Measurements from ENCODE around the gene RTN4.
"Not testable (repeated sequence)": the region's sequence is repeated elsewhere in the genome, so short reads cannot be mapped to it uniquely, and the experiment has no call there.

RTN4 gene

GRCh38 chr2:55009277-55010060, 40.8 kb downstream of the RTN4 start:
- DNase-seq: no peak

DNA sequence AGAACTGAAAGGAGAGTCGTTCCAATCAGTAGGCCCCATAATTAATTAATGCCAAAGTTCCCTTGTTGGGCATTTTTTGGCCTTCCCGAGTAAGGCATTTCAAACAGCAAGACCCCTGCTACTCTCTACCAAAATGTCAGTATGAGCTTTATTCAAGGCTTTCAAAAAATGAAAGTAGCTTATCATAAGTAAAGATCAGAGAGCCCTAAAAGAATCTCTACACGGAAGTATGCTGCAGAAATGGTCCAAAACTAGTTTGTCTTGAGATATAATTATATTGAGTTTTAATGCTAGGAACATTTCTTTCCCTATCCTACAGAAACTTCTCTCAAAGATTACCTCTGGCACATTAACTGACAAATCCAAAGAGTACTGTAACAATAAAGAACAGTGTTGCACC, 43.9 kb downstream of the RTN4 start:
- DNase-seq: no peak

GRCh38 chr2:55003706-55004639, 46.3 kb downstream of the RTN4 start:
- DNase-seq: no peak

- no peak for DNase-seq
Measured at GRCh38 chr2:55001716-55002115, 48.5 kb downstream of the RTN4 start.

DNA sequence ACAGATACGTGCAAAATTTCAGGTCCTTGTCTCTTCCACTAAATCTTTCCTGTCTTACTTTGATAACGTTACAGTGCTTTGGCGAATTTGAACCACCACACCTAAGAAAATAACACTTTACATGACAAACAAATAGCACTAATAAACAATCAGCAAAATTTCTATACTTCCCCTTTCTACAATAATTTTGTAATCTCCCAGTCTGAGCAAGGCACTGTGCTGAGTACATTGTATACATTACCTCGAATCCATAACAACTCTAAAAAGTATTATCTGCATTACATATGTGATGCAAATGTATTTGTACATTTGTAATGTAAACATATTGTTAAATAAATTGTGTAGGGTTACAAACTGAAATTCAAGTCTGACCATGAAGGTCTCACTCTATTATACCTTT, 49.9 kb downstream of the RTN4 start:
- DNase-seq: no peak

DNA sequence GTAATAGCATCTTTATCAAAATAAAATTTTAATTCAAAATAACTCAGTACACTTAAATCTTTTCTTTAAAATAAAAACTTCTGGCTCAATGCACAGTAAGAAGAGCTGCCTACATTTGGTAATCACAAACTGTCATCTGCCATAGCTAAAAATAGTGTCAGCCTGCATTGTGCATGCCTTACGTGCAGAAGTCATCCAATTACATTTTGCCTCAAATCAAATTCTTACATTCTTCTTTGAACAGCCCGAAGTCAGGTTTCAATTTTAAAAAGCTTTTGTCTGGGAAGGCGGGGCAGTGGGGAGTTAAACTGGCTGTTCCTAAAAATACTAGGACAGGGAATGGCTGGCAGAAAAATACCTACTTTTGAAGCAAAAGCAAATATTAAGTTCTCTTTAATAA, 51.1 kb downstream of the RTN4 start:
- DNase-seq: no peak

DNA sequence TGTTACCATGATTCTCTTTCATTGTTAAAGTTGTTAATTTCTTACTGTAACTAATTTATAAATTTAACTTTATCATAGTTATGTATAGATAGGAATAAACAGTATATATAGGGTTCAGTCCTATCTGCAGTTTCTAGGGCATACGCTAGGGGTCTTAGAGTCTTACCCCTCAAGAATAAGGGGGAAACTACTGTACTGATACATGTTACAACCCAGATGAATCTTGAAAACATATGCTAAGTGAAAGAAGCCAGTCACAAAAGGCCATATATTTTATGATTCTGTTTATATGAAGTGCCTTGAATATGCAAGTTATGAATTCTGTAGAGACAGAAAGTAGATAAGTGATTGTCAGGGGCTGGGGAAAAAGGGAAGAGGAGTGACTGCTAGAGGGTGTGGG, 52.4 kb downstream of the RTN4 start:
- no peak for DNase-seq

GRCh38 chr2:54995553-54995952, 54.7 kb downstream of the RTN4 start:
- DNase-seq: no peak

DNA sequence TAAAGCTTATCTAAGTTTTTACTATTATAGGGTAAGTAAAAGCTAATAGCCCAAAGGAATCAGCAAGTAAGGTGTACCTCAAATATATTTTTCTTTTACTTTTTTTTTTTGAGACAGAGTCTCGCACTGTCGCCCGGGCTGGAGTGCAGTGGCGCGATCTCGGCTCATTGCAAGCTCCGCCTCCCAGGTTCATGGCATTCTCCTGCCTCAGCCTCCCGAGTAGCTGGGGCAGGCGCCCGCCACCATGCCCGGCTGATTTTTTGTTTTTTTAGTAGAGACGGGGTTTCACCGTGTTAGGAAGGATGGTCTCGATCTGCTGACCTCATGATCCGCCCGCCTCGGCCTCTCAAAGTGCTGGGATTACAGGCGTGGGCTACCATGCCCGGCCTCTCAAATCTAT, 59.6 kb downstream of the RTN4 start:
- DNase-seq: not testable (repeated sequence)

- no peak for DNase-seq
Measured at GRCh38 chr2:54988612-54989011, 61.6 kb downstream of the RTN4 start.

DNA sequence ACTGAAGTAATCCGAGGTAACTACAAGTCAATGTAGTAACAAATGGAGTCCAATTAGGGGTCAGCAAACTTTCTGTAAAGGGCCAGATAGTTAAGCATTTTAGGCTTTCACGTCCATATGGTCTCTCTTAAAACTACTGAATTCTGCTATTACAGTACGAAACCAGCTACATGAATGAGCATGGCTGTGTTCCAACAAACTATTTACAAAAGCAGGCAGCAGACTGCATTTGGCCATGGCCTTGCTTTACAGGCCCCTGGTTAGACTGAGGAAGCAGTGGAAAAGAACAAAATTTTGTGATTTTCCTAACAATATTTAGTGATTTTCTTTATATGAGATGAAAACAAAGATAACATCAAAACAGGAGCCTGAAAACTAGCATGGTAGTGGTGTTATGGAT, 64.0 kb downstream of the RTN4 start:
- no peak for DNase-seq

GRCh38 chr2:54984476-54984875, 65.8 kb downstream of the RTN4 start:
- DNase-seq: no peak

DNA sequence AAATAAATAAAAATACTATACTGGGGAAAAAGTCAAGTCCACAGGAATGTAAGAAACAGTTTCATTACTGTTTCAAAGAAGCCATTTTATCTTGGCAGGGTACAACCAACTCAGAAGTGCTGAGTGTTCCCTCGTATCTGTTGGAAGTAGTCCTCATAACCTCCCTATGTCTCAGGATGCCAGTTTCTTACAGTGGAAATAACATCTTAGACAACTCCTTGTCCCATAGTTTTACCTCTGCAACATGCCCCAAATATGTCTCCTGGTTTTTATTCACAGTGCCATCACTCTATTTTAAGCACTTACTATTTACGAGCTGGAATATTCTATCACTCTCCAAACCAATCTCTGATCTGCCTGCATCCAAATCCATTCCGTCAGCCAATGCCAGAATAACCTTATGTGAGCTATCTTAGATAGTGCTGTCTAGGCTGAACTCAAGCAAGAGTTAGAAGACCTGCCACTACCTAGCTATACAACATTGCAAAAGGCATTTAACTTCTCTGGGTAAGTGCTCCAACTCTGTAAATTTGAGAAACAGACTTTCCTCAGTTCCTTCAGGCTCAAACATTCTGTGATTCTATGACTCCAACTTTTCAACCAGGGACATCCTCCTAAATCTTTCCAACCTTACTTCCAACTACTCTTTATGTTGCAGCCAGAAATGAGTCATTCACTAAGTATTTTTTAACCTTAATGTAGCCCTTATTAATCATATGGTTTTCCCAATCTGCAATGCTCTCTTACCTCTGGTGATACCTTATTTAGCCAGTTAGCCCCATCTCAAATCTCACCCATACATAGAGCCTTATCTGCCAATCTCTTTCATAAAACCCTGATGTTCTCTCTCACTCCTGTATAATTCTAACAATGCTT, 66.7 kb downstream of the RTN4 start:
- DNase-seq: no peak

DNA sequence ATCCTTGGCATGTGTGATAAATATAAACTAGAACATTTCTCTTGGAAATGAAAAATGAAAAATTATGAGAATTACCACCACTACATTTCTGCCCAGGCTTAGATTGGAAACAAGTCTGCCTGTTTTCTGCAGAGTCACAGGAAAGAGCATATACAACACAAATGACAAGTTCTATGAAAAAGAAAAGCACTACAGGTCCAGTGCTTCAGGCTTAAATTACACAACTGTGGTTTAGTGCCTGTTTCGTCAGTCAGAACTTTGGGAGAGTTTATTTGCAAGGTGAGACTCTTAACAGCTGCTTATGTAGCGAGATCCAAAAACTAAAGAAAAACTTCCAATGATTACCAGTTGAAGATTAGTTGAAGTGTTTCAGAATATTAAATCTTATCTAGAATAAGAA, 68.9 kb downstream of the RTN4 start:
- DNase-seq: no peak

- no peak for DNase-seq
Measured at GRCh38 chr2:54979321-54980044, 70.8 kb downstream of the RTN4 start.

DNA sequence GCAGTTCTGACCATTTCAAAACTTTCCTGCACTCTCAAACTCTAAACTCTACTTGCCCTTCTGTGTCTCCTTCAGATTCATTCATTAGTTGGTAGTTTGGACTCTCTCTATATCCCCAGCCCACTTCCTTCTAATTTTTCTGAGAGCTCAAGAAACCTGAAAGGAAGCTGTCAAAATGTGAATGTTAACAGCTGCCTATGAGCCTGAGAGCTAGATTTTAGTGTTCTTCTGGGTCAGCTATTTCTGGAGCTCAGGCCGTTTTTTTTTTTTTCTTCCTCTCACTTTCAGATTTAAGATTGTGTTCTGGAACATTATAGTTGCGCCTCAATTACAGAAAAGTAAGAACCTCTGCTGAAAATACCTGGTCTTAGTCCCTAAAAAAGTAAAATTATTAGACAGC, 73.1 kb downstream of the RTN4 start:
- no peak for DNase-seq

GRCh38 chr2:54975598-54976492, 74.4 kb downstream of the RTN4 start:
- no peak for DNase-seq

- DNase-seq: no peak
Measured at GRCh38 chr2:54975175-54975574, 75.1 kb downstream of the RTN4 start.

DNA sequence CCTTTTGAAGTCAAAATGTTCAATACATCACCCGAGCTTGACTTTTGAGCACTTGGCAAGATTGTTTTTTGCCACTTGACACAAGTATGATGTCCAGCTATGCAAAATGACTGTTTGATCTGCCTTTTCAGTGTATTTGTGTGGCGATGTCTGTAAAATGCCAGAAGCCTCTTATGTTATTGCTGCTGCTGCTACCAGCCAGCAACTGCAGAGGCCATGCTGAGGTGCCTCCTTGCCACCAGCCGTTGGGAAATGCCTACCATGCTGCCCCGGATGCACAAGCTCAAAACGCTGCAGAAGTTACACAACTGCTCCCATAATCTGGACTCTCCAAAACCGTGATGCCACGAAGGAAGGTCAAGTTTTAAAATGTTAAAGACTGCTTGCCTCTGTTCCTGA, 80.3 kb downstream of the RTN4 start:
- DNase-seq: no peak

DNA sequence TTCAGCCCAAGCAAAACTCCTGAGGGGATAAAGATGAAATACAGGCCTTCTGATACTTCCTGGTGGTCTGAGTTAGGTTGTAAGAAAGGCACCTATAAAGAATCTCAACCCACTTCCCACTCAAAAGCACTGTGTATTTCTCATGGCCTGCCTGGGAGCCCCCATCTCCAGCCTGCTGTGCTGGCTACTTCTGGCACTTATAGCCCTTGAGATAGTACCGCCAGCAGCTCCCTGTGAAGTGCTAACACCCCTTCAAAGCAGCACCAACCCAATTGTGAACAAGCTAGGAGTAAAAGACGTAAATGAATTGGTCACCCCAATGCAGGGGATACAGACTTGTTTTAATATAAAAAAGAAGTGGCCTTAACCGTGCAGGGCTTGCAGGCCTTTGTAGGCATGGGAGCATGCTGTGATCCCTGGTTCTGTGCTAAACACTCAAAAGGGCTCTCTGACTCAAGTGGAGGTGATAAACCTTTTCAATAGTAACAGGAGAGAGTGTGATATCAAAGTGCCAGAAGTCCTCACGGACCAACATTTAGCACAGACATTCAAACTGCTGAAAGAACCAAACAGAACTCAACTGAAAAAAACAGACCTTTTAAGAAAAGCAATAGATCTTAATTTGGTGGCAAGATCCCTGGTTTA, 80.8 kb downstream of the RTN4 start:
- DNase-seq: no peak
